K562 (cell line): ENCODE data around the gene MRPS18B. TPM values are rescaled to one million over a fixed set of nuclear protein-coding genes. Genes with fewer than 3 reads are reported as not detected.

ENCODE experiments used
- ARNT ChIP-seq, 2 experiments: fragments of 450-650 bp; IDR thresholded peaks; 2 replicates each; pipeline ENCODE4 v1.6.1; 2016; ENCODE audit warnings: mild to moderate bottlenecking in 1 of 2
- CBFB ChIP-seq: sonication (generic); formaldehyde crosslinking; IDR thresholded peaks from 2 replicates; pipeline ENCODE4 v1.4.0; 2020; ENCODE audit warnings: mild to moderate bottlenecking, missing genetic modification reagents
- E2F5 ChIP-seq: sonication (generic); formaldehyde crosslinking; IDR thresholded peaks from 2 replicates; pipeline ENCODE4 v1.8.0; 2022; ENCODE audit warnings: mild to moderate bottlenecking, missing genetic modification reagents
- FOXO4 ChIP-seq: fragments of 450-650 bp; formaldehyde crosslinking; IDR thresholded peaks from 2 replicates; pipeline ENCODE4 v1.4.0; 2020; ENCODE audit warnings: mild to moderate bottlenecking, moderate library complexity
- LCOR ChIP-seq: sonication (generic); formaldehyde crosslinking; IDR thresholded peaks from 2 replicates; pipeline ENCODE4 v1.8.0; 2022; ENCODE audit warnings: mild to moderate bottlenecking, missing genetic modification reagents
- MYC ChIP-seq, 2 experiments: fragments of 250-450 bp in 1 of 2; sonication (Bioruptor Pico) in 1 of 2; IDR thresholded peaks; 2 replicates each; pipeline versions ENCODE4 v1.5.1 to v1.6.1; 2012 to 2021; ENCODE audit warnings: low read depth in 2 of 2, borderline replicate concordance in 1 of 2, improper control_type of control experiment in 1 of 2, low read length in 1 of 2, mild to moderate bottlenecking in 1 of 2, moderate library complexity in 1 of 2
- NCOR1 ChIP-seq: fragments of 450-650 bp; IDR thresholded peaks from 2 replicates; pipeline ENCODE4 v1.6.1; 2016; ENCODE audit warnings: mild to moderate bottlenecking, moderate library complexity
- PATZ1 ChIP-seq: fragments of 250-450 bp; sonication (Bioruptor Pico); IDR thresholded peaks from 2 replicates; pipeline ENCODE4 v1.5.0; 2020; ENCODE audit warnings: mild to moderate bottlenecking, borderline replicate concordance
- POLR2A ChIP-seq: fragments of 450-650 bp; conservative IDR thresholded peaks from 2 replicates; pipeline ENCODE4 v1.6.1; 2016
- RAD21 ChIP-seq, 2 experiments: fragments of 250-450 bp in 1 of 2; fragments of 450-650 bp in 1 of 2; sonication (Bioruptor Pico) in 1 of 2; formaldehyde crosslinking in 1 of 2; IDR thresholded peaks in 1 of 2; conservative IDR thresholded peaks in 1 of 2; 2 replicates each; pipeline versions ENCODE4 v1.4.0 to v1.8.0; 2020 to 2022; ENCODE audit warnings: mild to moderate bottlenecking in 2 of 2, moderate library complexity in 1 of 2
- RFX5 ChIP-seq: IDR thresholded peaks from 2 replicates; pipeline ENCODE4 v1.6.1; 2011; ENCODE audit warnings: low read depth, mild to moderate bottlenecking, improper control_type of control experiment, low read length
- RFX7 ChIP-seq: fragments of 250-450 bp; sonication (Bioruptor Pico); IDR thresholded peaks from 2 replicates; pipeline ENCODE4 v1.5.1; 2021; ENCODE audit warnings: mild to moderate bottlenecking
- SIN3A ChIP-seq, 2 experiments: fragments of 150-350 bp in 1 of 2; IDR thresholded peaks; 2 replicates each; pipeline ENCODE4 v1.6.1; 2011 to 2016; ENCODE audit warnings: borderline replicate concordance in 2 of 2, low read depth in 2 of 2, low read length in 2 of 2, mild to moderate bottlenecking in 2 of 2, moderate library complexity in 2 of 2; ENCODE audit not compliant: control insufficient read depth in 1 of 2
- TFE3 ChIP-seq: fragments of 450-650 bp; formaldehyde crosslinking; IDR thresholded peaks from 2 replicates; pipeline ENCODE4 v1.4.0; 2020; ENCODE audit warnings: mild to moderate bottlenecking, mixed read lengths
- THRA ChIP-seq: fragments of 450-650 bp; IDR thresholded peaks from 2 replicates; pipeline ENCODE4 v1.6.1; 2017; ENCODE audit warnings: mild to moderate bottlenecking, moderate library complexity
- ZNF121 ChIP-seq: sonication (generic); formaldehyde crosslinking; conservative IDR thresholded peaks from 2 replicates; pipeline ENCODE4 v1.8.0; 2022; ENCODE audit warnings: missing genetic modification reagents
- ZNF511 ChIP-seq: sonication (generic); formaldehyde crosslinking; IDR thresholded peaks from 2 replicates; pipeline ENCODE4 v1.8.0; 2022; ENCODE audit warnings: mild to moderate bottlenecking, missing genetic modification reagents
- ZSCAN32 ChIP-seq: fragments of 450-650 bp; formaldehyde crosslinking; IDR thresholded peaks from 2 replicates; pipeline ENCODE4 v1.4.0; 2020; ENCODE audit warnings: mild to moderate bottlenecking, moderate library complexity
- polyA plus RNA-seq, 8 experiments: library from polyadenylated mRNA; depleted of rRNA in 4 of 8; stranded (reverse) in 5 of 8; unstranded in 3 of 8; fragments of >200 nt; fragmentation: Nextera tagmentation in 2 of 8; fragmentation: Illumina TruSeq in 1 of 8; extraction: Ambion mirVana in 2 of 8; extraction: Trizol in 1 of 8; gene quantifications; 2 replicates each; pipeline versions ENCODE4 v1.2.1 to v1.2.3, GENCODE V29; 2011 to 2014; ENCODE audit warnings: inconsistent platforms in 1 of 8, missing spikeins in 1 of 8
- total RNA-seq, 7 experiments: library from RNA; depleted of rRNA in 6 of 7; stranded (reverse); fragments of >200 nt in 6 of 7; fragmentation: Illumina TruSeq in 2 of 7; extraction: Trizol in 2 of 7; gene quantifications; 2 replicates each; pipeline versions ENCODE4 v1.2.1 to v1.2.3, GENCODE V29; 2011 to 2021; ENCODE audit warnings: low replicate concordance in 1 of 7

The MRPS18B gene
- total and polyA plus RNA-seq, 9 of the 15 experiments (the other 6 are each of a cell fraction or from before 2014, with no cell fraction given) = 132 to 383 (median 178) TPM

GRCh38 chr6:30672445-30673253 lies 55.0 kb downstream of the MRPS18B start, which contains the start of gene DHX16 (continued):
- TF ChIP-seq ZSCAN32 (no peak), TFE3 (CRISPR knock-in tag) (no peak), SIN3A (IDR thresholded peaks at IDR 0.05; ENCODE audit: borderline replicate concordance in 2 of 2, control insufficient read depth in 1 of 2, low read depth in 2 of 2, low read length in 2 of 2) (peak; percentile 90 to 93; a peak in 2 of 4 replicates), THRA (no peak), CBFB (CRISPR knock-in tag) (0 out of 2 replicates have a peak, but pooled peaks have one; percentile 43), FOXO4 (CRISPR knock-in tag) (peak; percentile 78; the same call in 1 of the 2 replicates), RFX5 (no peak), ARNT (IDR thresholded peaks at IDR 0.05) (peak; percentile 62 to 94; a peak in 3 of 4 replicates), RAD21 (CRISPR knock-in tag; conservative IDR thresholded peaks at IDR 0.05 in 1 of 2, IDR thresholded peaks at IDR 0.05 in 1 of 2) (peak; percentile 76 to 77), ZNF121 (CRISPR knock-in tag) (peak; percentile 30; the same call in 1 of the 2 replicates), RFX7 (CRISPR knock-in tag) (no peak), NCOR1 (no peak), E2F5 (CRISPR knock-in tag) (peak; percentile 71; the same call in 1 of the 2 replicates), ZNF511 (peak; percentile 88; the same call in 1 of the 2 replicates), POLR2A (peak; percentile 81), LCOR (CRISPR knock-in tag) (peak; percentile 91), PATZ1 (CRISPR knock-in tag) (no peak), MYC (IDR thresholded peaks at IDR 0.05; ENCODE audit: low read depth, low read length) (peak; percentile 57; the same call in 1 of the 2 replicates), MYC (CRISPR knock-in tag; IDR thresholded peaks at IDR 0.05; ENCODE audit: borderline replicate concordance, low read depth) (peak; percentile 37; the same call in 1 of the 2 replicates)
